PC-9 (cell line): Measurements from ENCODE around the gene PTBP2. TPM values are rescaled to one million over a fixed set of nuclear protein-coding genes. Genes with fewer than 3 reads are reported as not detected.

Source experiments
- BruUV-seq: library from RNA; stranded (reverse); fragments of 400-500 nt; replicated peaks from 2 replicates; lab custom pipeline; 2021; lab: Mats Ljungman, UMichigan
- CTCF ChIA-PET: fragments of 300-600 bp; sonication (Branson Sonifier 250); formaldehyde crosslinking; loops from one replicate; lab custom pipeline; 2022; ENCODE audit warnings: antibody characterized with exemption; lab: Charles Lee
- POLR2A ChIA-PET: fragments of 300-600 bp; sonication (Branson Sonifier 250); formaldehyde crosslinking; loops from one replicate; lab custom pipeline; 2022; ENCODE audit warnings: antibody characterized with exemption; ENCODE audit not compliant: unreplicated experiment; lab: Charles Lee
- DNase-seq, 2 experiments: peaks; one replicate each; pipeline versions ENCODE4 v3.0.0 to v3.0.0-alpha.2; 2015 to 2022; ENCODE audit warnings: mixed read lengths in 1 of 2
- H2AFZ ChIP-seq: fragments of 200-600 bp; sonication (generic); 2 replicates; pipeline ENCODE4 v1.8.1; 2017; ENCODE audit warnings: antibody characterized with exemption
- H3F3A ChIP-seq: fragments of 200-600 bp; sonication (generic); 2 replicates; pipeline ENCODE4 v1.8.1; 2017; ENCODE audit warnings: antibody characterized with exemption, mild to moderate bottlenecking, low read depth; ENCODE audit not compliant: insufficient read depth
- H3K27ac ChIP-seq: fragments of 200-600 bp; sonication (generic); 2 replicates; pipeline ENCODE4 v1.6.1; 2016; ENCODE audit warnings: mixed run types
- H3K27me3 ChIP-seq: fragments of 200-600 bp; sonication (generic); 2 replicates; pipeline ENCODE4 v1.6.1; 2016; ENCODE audit warnings: low read depth, mixed run types; ENCODE audit not compliant: insufficient read depth
- H3K36me3 ChIP-seq: fragments of 200-600 bp; sonication (generic); 2 replicates; pipeline ENCODE4 v1.6.1; 2016; ENCODE audit warnings: low read depth, mixed run types
- H3K4me1 ChIP-seq: fragments of 200-600 bp; sonication (generic); replicated peaks from 2 replicates; pipeline ENCODE4 v1.6.1; 2016; ENCODE audit warnings: mixed run types; ENCODE audit not compliant: insufficient read depth
- H3K4me2 ChIP-seq: fragments of 200-600 bp; sonication (generic); 2 replicates; pipeline ENCODE4 v1.6.1; 2017; ENCODE audit warnings: mixed run types
- H3K4me3 ChIP-seq: fragments of 200-600 bp; sonication (generic); 2 replicates; pipeline ENCODE4 v1.6.1; 2016; ENCODE audit warnings: mixed run types
- H3K79me2 ChIP-seq: fragments of 200-600 bp; sonication (generic); 2 replicates; pipeline ENCODE4 v1.6.1; 2017; ENCODE audit warnings: low read depth, mixed run types
- H3K9me2 ChIP-seq: fragments of 200-600 bp; sonication (generic); 2 replicates; pipeline ENCODE4 v1.8.1; 2017; ENCODE audit warnings: mild to moderate bottlenecking; ENCODE audit not compliant: insufficient read depth
- H3K9me3 ChIP-seq: fragments of 200-600 bp; sonication (generic); 2 replicates; pipeline ENCODE4 v1.8.1; 2016; ENCODE audit warnings: low read depth; ENCODE audit not compliant: insufficient read depth
- H4K20me1 ChIP-seq: fragments of 200-600 bp; sonication (generic); 2 replicates; pipeline ENCODE4 v1.8.1; 2017; ENCODE audit not compliant: insufficient read depth
- EZH2 ChIP-seq: fragments of 200-600 bp; sonication (generic); IDR thresholded peaks from 2 replicates; pipeline ENCODE4 v1.8.0; 2017; ENCODE audit warnings: antibody characterized with exemption, low read depth
- intact Hi-C: fragments of 100-400 bp; cut with micrococcal nuclease; formaldehyde crosslinking; loops from one replicate; pipeline ENCODE4 v1.10.0; 2022; ENCODE audit not compliant: unreplicated experiment
- total RNA-seq: library from RNA; stranded (reverse); gene quantifications from 2 replicates; pipeline ENCODE4 v1.2.3, GENCODE V29; 2021
- TF ChIP-seq, protein P1 (sequence below): fragments of 200-600 bp; sonication (generic); conservative IDR thresholded peaks from 2 replicates; pipeline ENCODE4 v1.6.1; 2017; ENCODE audit warnings: mixed run types, antibody characterized with exemption, mild to moderate bottlenecking, moderate library complexity

PTBP2 gene
- total RNA-seq, 1 experiment from 2014 or later: 14.0 TPM

GRCh38 chr1:96820671-96821070 is 99.1 kb downstream of the PTBP2 start:
- H3K27me3 ChIP-seq: no peaks in the 10 kb centered on the region
- DNase-seq: no peak
- intact Hi-C loops: no loop called here

GRCh38 chr1:96825231-96825630 is 103.6 kb downstream of the PTBP2 start:
- H3K4me2 ChIP-seq: no peak overlapping the region

More at GRCh38 chr1:96820671-96821070, 99.1 kb downstream of the PTBP2 start:
- no peaks in the 10 kb centered on the region for H3K9me3 ChIP-seq
- no peaks in the 10 kb centered on the region for H3F3A ChIP-seq
- H4K20me1 ChIP-seq: no peaks in the 10 kb centered on the region
- no peak for TF ChIP-seq EZH2
- TF ChIP-seq, protein P1, sequence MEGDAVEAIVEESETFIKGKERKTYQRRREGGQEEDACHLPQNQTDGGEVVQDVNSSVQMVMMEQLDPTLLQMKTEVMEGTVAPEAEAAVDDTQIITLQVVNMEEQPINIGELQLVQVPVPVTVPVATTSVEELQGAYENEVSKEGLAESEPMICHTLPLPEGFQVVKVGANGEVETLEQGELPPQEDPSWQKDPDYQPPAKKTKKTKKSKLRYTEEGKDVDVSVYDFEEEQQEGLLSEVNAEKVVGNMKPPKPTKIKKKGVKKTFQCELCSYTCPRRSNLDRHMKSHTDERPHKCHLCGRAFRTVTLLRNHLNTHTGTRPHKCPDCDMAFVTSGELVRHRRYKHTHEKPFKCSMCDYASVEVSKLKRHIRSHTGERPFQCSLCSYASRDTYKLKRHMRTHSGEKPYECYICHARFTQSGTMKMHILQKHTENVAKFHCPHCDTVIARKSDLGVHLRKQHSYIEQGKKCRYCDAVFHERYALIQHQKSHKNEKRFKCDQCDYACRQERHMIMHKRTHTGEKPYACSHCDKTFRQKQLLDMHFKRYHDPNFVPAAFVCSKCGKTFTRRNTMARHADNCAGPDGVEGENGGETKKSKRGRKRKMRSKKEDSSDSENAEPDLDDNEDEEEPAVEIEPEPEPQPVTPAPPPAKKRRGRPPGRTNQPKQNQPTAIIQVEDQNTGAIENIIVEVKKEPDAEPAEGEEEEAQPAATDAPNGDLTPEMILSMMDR: no peak
- H3K79me2 ChIP-seq: no peaks in the 10 kb centered on the region
- no peaks in the 10 kb centered on the region for H3K9me2 ChIP-seq
- no peak overlapping the region for H3K4me3 ChIP-seq
- POLR2A ChIA-PET: no interaction called here
- no peak overlapping the region for H2AFZ ChIP-seq
- 0 out of 2 replicates have a peak, but pooled peaks cover under 1% of the 10 kb centered on the region for H3K36me3 ChIP-seq
- CTCF ChIA-PET: no interaction called here
- H3K27ac ChIP-seq: no peak overlapping the region
- H3K4me2 ChIP-seq: no peak overlapping the region
- BruUV-seq: no TSS peak
- no peaks in the 10 kb centered on the region for H3K4me1 ChIP-seq

GRCh38 chr1:96825950-96826576 is 104.5 kb downstream of the PTBP2 start:
- TF ChIP-seq, protein P1: no peak
- no peak for TF ChIP-seq EZH2

More at GRCh38 chr1:96825231-96825630, 103.6 kb downstream of the PTBP2 start:
- Histone ChIP-seq H3K27ac (no peak overlapping the region), H3F3A (no peaks in the 10 kb centered on the region), H3K4me3 (no peak overlapping the region), H2AFZ (no peak overlapping the region), H3K4me1 (no peaks in the 10 kb centered on the region), H3K79me2 (no peaks in the 10 kb centered on the region), H4K20me1 (no peaks in the 10 kb centered on the region), H3K36me3 (no peaks in the 10 kb centered on the region), H3K27me3 (no peaks in the 10 kb centered on the region), H3K9me3 (no peaks in the 10 kb centered on the region), H3K9me2 (no peaks in the 10 kb centered on the region)
- BruUV-seq: no TSS peak
- DNase-seq: no peak
- TF ChIP-seq, protein P1: no peak
- no peak for TF ChIP-seq EZH2
- intact Hi-C loops: no loop called here
- ChIA-PET POLR2A (interaction anchor here (0.7 kb wide), 1 partner anchor 1643 kb away, joined by 6 read pairs; no protein-coding TSS in a partner anchor), CTCF (no interaction called here)

More at GRCh38 chr1:96825950-96826576, 104.5 kb downstream of the PTBP2 start:
- Histone ChIP-seq H3K9me2 (no peaks in the 10 kb centered on the region), H3K4me2 (no peak overlapping the region), H3K27me3 (no peaks in the 10 kb centered on the region), H3K4me1 (no peaks in the 10 kb centered on the region), H3K27ac (no peak overlapping the region), H3K36me3 (no peaks in the 10 kb centered on the region), H4K20me1 (no peaks in the 10 kb centered on the region), H3K4me3 (no peak overlapping the region), H3F3A (no peaks in the 10 kb centered on the region), H3K9me3 (no peaks in the 10 kb centered on the region), H2AFZ (no peak overlapping the region), H3K79me2 (no peaks in the 10 kb centered on the region)
- ChIA-PET CTCF (no interaction called here), POLR2A (no interaction called here)
- no peak for DNase-seq
- intact Hi-C loops: no loop called here
- BruUV-seq: no TSS peak
